Bladder microvascular endothelial cell (primary cell): Measurements from ENCODE around the gene ARID5B. TPM values are rescaled to one million over a fixed set of nuclear protein-coding genes. Genes with fewer than 3 reads are reported as not detected.

Source experiments
- total RNA-seq: library from RNA; depleted of rRNA; stranded (reverse); fragments of >200 nt; gene quantifications from 2 replicates; pipeline ENCODE4 v1.2.3, GENCODE V29; 2014

The ARID5B gene
- 5.5 and 30.0 TPM in 2 replicates for total RNA-seq

GRCh38 chr10:61900829-61901792 lies at the start of gene ARID5B:
Gene ARID5B (plus strand): TSS chr10:61901699. CDS start chr10:61901710, 11 bp downstream.

Other genes starting within 250 kb of the ARID5B start
- under 0.01 and 0.06 TPM in 2 replicates for gene CABCOCO1, start 238.8 kb upstream of the ARID5B start, total RNA-seq